ENCODE data around the gene ZNF764.

The ZNF764 gene

DNA sequence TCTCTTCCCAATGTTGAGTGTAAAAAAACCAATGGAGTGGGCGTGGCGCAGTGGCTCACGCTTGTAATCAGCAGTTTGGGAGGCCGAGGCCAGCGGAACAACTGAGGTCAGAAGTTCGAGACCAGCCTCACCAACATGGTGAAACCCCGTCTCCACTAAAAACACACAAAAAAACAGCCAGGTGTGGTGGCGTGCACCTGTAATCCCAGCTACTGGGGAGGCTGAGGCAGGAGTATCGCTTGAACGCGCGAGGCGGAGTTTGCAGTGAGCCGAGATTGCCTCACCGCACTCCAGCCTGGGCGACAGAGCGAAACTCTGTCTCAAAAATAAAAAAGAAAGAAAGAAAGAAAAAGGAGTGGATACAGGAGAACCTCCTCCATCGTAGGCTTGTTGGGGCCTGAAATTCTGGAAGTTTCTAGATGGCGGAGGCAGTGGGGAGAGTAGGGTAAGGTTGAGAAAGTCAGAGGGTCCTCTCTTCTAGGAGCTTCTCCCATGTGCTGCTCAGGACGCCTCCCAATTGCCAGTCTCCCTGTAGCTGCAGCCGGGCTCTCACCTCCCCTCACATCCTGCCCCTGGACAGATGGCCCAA lies 709 bp upstream of the ZNF764 start:
- no peak for DNase-seq (ENCODE audit: low spot score)
- TF ChIP-seq, protein P1, sequence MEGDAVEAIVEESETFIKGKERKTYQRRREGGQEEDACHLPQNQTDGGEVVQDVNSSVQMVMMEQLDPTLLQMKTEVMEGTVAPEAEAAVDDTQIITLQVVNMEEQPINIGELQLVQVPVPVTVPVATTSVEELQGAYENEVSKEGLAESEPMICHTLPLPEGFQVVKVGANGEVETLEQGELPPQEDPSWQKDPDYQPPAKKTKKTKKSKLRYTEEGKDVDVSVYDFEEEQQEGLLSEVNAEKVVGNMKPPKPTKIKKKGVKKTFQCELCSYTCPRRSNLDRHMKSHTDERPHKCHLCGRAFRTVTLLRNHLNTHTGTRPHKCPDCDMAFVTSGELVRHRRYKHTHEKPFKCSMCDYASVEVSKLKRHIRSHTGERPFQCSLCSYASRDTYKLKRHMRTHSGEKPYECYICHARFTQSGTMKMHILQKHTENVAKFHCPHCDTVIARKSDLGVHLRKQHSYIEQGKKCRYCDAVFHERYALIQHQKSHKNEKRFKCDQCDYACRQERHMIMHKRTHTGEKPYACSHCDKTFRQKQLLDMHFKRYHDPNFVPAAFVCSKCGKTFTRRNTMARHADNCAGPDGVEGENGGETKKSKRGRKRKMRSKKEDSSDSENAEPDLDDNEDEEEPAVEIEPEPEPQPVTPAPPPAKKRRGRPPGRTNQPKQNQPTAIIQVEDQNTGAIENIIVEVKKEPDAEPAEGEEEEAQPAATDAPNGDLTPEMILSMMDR (IDR thresholded peaks at IDR 0.05; ENCODE audit: extremely low read depth, insufficient read depth, missing control alignments) = no peak
- in situ Hi-C loops (cut with MboI; ENCODE audit: low pct_unique_long_range_greater_than_20kb, low sequenced_read_pairs, unreplicated experiment) = no loop called here

DNA sequence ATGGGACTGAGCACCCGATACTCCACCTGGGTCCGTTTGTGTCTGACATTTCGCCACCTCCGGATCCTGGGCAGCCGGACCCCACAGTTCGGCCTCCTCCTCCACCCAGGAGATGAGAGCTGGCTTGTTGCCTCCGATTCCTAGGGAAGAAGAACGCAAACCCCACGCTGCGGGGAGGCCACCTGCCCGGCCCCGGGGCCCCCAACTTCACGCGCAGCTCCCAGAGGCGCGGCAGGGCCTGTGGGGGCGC lies 542 bp downstream of the ZNF764 start:
- DNase-seq (ENCODE audit: low spot score) = no peak
- in situ Hi-C loops (cut with MboI; ENCODE audit: low pct_unique_long_range_greater_than_20kb, low sequenced_read_pairs, unreplicated experiment) = no loop called here
- TF ChIP-seq, protein P1 (IDR thresholded peaks at IDR 0.05; ENCODE audit: extremely low read depth, insufficient read depth, missing control alignments) = no peak

DNA sequence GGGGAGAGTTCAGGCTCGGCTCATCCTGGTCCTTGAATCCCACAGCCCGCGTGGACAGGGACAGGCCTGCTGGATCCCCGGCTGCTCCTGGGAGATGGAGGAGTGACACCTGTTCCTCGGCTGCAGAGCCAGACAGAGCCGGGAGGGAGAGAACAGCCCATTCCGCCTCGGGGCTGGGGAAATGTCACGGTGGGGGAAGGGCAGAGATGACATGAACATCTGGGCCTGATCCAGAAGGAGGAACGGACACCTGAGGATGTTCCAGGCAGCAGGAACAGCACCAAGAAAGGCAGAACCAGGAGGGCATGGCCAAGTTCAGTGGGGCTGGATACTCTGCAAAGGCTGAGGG lies 2.1 kb downstream of the ZNF764 start:
- no peak for DNase-seq (ENCODE audit: low spot score)
- in situ Hi-C loops (cut with MboI; ENCODE audit: low pct_unique_long_range_greater_than_20kb, low sequenced_read_pairs, unreplicated experiment) = no loop called here
- TF ChIP-seq, protein P1 (IDR thresholded peaks at IDR 0.05; ENCODE audit: extremely low read depth, insufficient read depth, missing control alignments) = no peak

DNA sequence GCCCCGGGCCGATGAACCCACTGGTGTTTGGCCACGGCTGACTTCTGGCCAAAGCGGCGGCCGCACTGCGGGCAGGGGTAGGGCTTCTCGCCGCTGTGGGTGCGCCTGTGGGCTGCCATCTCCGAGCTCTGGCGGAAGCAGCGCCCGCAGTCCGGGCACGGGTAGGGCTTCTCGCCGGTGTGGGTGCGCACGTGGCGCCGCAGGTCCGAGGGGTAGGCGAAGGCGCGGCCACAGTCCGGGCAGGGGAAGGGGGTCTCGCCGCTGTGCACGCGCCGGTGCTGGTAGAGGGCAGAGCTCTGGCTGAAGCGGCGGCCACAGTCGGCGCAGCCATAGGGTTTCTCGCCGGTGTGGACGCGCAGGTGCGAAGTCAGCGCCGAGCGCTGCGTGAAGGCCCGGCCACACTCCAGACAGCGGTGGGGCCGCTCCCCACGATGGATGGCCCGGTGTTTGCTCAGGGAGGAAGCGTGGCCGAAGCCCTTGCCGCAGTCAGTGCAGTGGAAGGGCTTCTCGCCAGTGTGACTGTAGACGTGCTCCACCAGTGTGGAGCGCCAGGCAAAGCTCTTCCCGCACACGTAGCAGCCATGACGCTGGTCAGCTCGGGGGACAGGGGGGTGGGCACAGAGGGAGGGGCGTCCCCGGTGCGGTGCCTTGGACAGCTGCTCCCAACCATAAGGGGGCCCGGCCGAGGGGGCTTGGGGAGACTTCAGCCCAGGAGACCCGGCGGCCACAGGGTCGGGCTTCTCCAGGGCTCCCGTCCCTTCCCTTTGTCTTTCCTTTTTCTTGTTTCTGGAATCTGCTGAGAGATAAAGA lies 2.7 kb downstream of the ZNF764 start:
- no peak for DNase-seq (ENCODE audit: low spot score)
- TF ChIP-seq, protein P1 (IDR thresholded peaks at IDR 0.05; ENCODE audit: extremely low read depth, insufficient read depth, missing control alignments) = no peak
- in situ Hi-C loops (cut with MboI; ENCODE audit: low pct_unique_long_range_greater_than_20kb, low sequenced_read_pairs, unreplicated experiment) = no loop called here

DNA sequence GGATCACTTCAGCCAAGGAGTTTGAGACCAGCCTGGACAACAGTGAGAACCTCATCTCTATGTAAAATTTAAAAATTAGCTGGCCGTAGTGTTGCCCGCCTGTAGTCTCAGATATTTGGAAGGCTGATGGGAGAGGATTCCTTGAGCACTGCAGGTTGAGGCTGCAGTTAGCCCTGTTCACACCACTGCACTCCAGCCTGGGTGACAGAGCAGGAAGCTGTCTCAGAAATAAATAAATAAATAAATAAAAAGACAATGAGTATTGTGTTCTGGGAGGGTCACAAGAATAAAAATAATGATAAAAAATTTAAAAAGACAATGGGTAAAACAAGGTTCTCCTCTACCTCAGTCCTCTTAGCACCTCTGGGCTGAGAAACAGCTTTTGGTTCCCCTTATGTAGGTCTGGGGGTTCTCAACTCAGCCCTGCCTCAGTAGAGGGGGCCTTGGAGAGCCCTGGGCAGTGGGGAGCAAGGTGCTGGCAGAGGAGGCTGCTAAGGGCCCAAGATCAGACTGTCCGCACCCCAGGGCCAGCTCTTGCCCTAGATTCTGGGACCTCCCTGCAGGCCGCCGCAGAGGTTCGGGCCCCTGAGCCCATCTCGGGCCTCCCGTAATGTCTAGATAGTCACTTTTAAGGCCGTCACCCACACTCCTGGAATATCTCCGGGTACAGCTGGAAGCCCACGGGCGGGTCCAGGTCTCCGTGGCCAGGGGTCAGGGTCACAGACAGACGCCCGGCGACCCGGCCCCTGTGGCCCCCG lies 3.4 kb downstream of the ZNF764 start:
- TF ChIP-seq, protein P1 (IDR thresholded peaks at IDR 0.05; ENCODE audit: extremely low read depth, insufficient read depth, missing control alignments) = no peak
- in situ Hi-C loops (cut with MboI; ENCODE audit: low pct_unique_long_range_greater_than_20kb, low sequenced_read_pairs, unreplicated experiment) = no loop called here

DNA sequence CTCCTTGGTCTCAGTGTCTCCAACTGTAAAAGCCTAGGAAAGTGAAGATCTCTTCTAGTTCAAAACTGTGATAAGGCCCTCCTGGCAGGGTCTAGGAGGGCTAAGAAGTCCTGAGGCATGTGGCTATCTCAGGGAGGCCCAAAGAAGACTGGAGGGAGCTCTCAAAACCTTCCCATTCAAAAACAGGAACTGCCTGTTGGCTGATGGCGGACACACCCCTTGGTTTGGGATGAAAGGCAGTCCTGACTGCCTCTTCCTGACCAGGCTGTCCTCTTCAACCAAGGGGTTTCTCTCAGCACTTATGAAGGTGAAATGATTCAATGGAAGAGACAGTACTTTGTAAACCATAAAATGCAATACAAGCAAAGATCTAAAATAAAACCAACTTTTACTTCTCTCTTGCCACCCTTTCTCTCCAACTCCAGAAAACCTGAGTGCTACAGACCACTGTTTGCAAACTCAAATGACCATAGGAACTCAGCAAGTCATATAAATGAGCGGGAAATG lies 4.7 kb downstream of the ZNF764 start:
- in situ Hi-C loops (cut with MboI; ENCODE audit: low pct_unique_long_range_greater_than_20kb, low sequenced_read_pairs, unreplicated experiment) = no loop called here
- no peak for DNase-seq (ENCODE audit: low spot score)
- TF ChIP-seq, protein P1 (IDR thresholded peaks at IDR 0.05; ENCODE audit: extremely low read depth, insufficient read depth, missing control alignments) = no peak

More for the DNA sequence above, 3.4 kb downstream of the ZNF764 start:
- DNase-seq (ENCODE audit: low spot score) = no peak
